Measurements from ENCODE around the gene MRPL49. TPM values are rescaled to one million over a fixed set of nuclear protein-coding genes. Genes with fewer than 3 reads are reported as not detected.

The MRPL49 gene
- total RNA-seq, 4 donors from 2014 or later, result 70.9 to 112 (median 91.6) TPM

GRCh38 chr11:65086809-65087208 lies 35.3 kb upstream of the MRPL49 start:
- no peak for DNase-seq
- Histone ChIP-seq H3K36me3 (peaks cover 7 to 22% of the 10 kb centered on the region in 2 donors), H3K27ac (no peak overlapping the region), H3K9me3 (no peaks in the 10 kb centered on the region), H3K4me1 (peaks cover 8 to 17% of the 10 kb centered on the region in 2 donors), H3K27me3 (no peaks in the 10 kb centered on the region), H3K4me3 (replicated peaks in 1 of 3) (no peak overlapping the region)
- TF ChIP-seq CTCF (IDR thresholded peaks at IDR 0.05) (no peak), POLR2A (IDR thresholded peaks at IDR 0.05) (no peak)
- intact Hi-C loops (cut with DNase I), result no loop called here
- 89 to 91% methylated on average over 8 to 9 of the region's 9 CpGs for WGBS, 2 donors

GRCh38 chr11:65087216-65087615 lies 34.9 kb upstream of the MRPL49 start:
- Histone ChIP-seq H3K36me3 (peaks cover 7 to 22% of the 10 kb centered on the region in 2 donors), H3K4me1 (peaks cover 8 to 17% of the 10 kb centered on the region in 2 donors), H3K9me3 (no peaks in the 10 kb centered on the region), H3K27ac (no peak overlapping the region), H3K27me3 (no peaks in the 10 kb centered on the region), H3K4me3 (replicated peaks in 1 of 3) (no peak overlapping the region)
- TF ChIP-seq POLR2A (IDR thresholded peaks at IDR 0.05) (no peak), CTCF (IDR thresholded peaks at IDR 0.05) (no peak)
- DNase-seq, result no peak
- 95 to 97% methylated on average over 11 of the region's 11 CpGs for WGBS, 2 donors
- intact Hi-C loops (cut with DNase I), result no loop called here

GRCh38 chr11:65087827-65088226 lies 34.3 kb upstream of the MRPL49 start:
- Histone ChIP-seq H3K9me3 (no peaks in the 10 kb centered on the region), H3K4me1 (peaks cover 8 to 17% of the 10 kb centered on the region in 2 donors), H3K27ac (no peak overlapping the region), H3K27me3 (no peaks in the 10 kb centered on the region), H3K36me3 (peaks cover 7 to 22% of the 10 kb centered on the region in 2 donors), H3K4me3 (replicated peaks in 1 of 3) (no peak overlapping the region)
- no peak for DNase-seq
- no peak for TF ChIP-seq CTCF (IDR thresholded peaks at IDR 0.05)
- no peak for TF ChIP-seq POLR2A (IDR thresholded peaks at IDR 0.05)
- 93 to 94% methylated on average over 6 of the region's 15 CpGs for WGBS, 2 donors
- intact Hi-C loops (cut with DNase I), result no loop called here

- Histone ChIP-seq H3K4me1 (peaks cover 6 to 11% of the 10 kb centered on the region in 2 donors), H3K27ac (no peak overlapping the region), H3K9me3 (no peaks in the 10 kb centered on the region), H3K36me3 (peaks cover 7 to 22% of the 10 kb centered on the region in 2 donors), H3K27me3 (no peaks in the 10 kb centered on the region), H3K4me3 (replicated peaks in 1 of 3) (no peak overlapping the region)
- TF ChIP-seq POLR2A (IDR thresholded peaks at IDR 0.05), result no peak
- no peak for TF ChIP-seq CTCF (IDR thresholded peaks at IDR 0.05)
- DNase-seq, result no peak
- intact Hi-C loops (cut with DNase I), result no loop called here
- 97 to 98% methylated on average over 4 of the region's 4 CpGs for WGBS, 2 donors
Measured at GRCh38 chr11:65089621-65090020, 32.5 kb upstream of the MRPL49 start.

- intact Hi-C loops (cut with DNase I), result no loop called here
Measured at GRCh38 chr11:65090628-65091027, 31.5 kb upstream of the MRPL49 start.

More at GRCh38 chr11:65090628-65091027, 31.5 kb upstream of the MRPL49 start:
- H3K4me3 ChIP-seq (replicated peaks in 1 of 3), result no peak overlapping the region
- TF ChIP-seq POLR2A (IDR thresholded peaks at IDR 0.05) (no peak), CTCF (IDR thresholded peaks at IDR 0.05) (no peak)
- peaks cover under 1 to 2% of the 10 kb centered on the region in 2 donors for H3K4me1 ChIP-seq
- DNase-seq, result no peak
- no peak overlapping the region for H3K27ac ChIP-seq
- peaks cover 7 to 22% of the 10 kb centered on the region in 2 donors for H3K36me3 ChIP-seq
- WGBS, 2 donors, result 96 to 98% methylated on average over 4 of the region's 4 CpGs
- H3K9me3 ChIP-seq, result no peaks in the 10 kb centered on the region
- no peaks in the 10 kb centered on the region for H3K27me3 ChIP-seq
